Heart left ventricle (tissue), 16 donors: Measurements from ENCODE around the gene P2RY1. TPM values are rescaled to one million over a fixed set of nuclear protein-coding genes. Genes with fewer than 3 reads are reported as not detected.

Source experiments
- ATAC-seq, 4 donors: fragments of 200-7000 bp; cut with Tn5 transposase; one replicate each; pipeline ENCODE4 v1.9.1; 2020 to 2022; ENCODE audit warnings: moderate library complexity in 4 of 4, mild to moderate bottlenecking in 3 of 4, moderate number of reproducible peaks in 1 of 4
- DNase-seq, 5 donors: peaks; one replicate each; pipeline ENCODE4 v3.0.0-alpha.2; 2020
- H3K27ac ChIP-seq, 12 donors: fragments of 200-600 bp; sonication (generic) in 4 of 12; one replicate each; pipeline versions ENCODE4 v1.5.0 to v1.8.0; 2016 to 2022; ENCODE audit warnings: mild to moderate bottlenecking in 2 of 12
- H3K27me3 ChIP-seq, 9 donors: fragments of 200-600 bp; sonication (generic) in 2 of 9; one replicate each; pipeline versions ENCODE4 v1.5.1 to v1.8.0; 2016 to 2022; ENCODE audit warnings: mild to moderate bottlenecking in 3 of 9
- H3K36me3 ChIP-seq, 9 donors: fragments of 200-600 bp; sonication (generic) in 2 of 9; one replicate each; pipeline versions ENCODE4 v1.5.0 to v1.8.0; 2018 to 2022; ENCODE audit warnings: mild to moderate bottlenecking in 2 of 9
- H3K4me1 ChIP-seq, 12 donors: fragments of 200-600 bp; sonication (generic) in 4 of 12; one replicate each; pipeline versions ENCODE4 v1.5.0 to v1.8.0; 2016 to 2022; ENCODE audit warnings: mild to moderate bottlenecking in 3 of 12
- H3K4me3 ChIP-seq, 12 donors: fragments of 200-600 bp; sonication (generic) in 4 of 12; one replicate each; pipeline versions ENCODE4 v1.5.0 to v1.8.0; 2017 to 2022; ENCODE audit warnings: mild to moderate bottlenecking in 9 of 12, moderate library complexity in 4 of 12
- H3K9me3 ChIP-seq, 12 donors: fragments of 200-600 bp; sonication (generic) in 4 of 12; one replicate each; pipeline versions ENCODE4 v1.5.0 to v1.8.0; 2016 to 2022; ENCODE audit warnings: mild to moderate bottlenecking in 1 of 12
- POLR2A ChIP-seq, 2 donors: fragments of 450-650 bp; IDR thresholded peaks; one replicate each; pipeline ENCODE4 v1.6.1; 2017; ENCODE audit warnings: antibody characterized with exemption in 2 of 2, mild to moderate bottlenecking in 2 of 2, moderate library complexity in 2 of 2
- WGBS, 4 donors: extraction: QIAGEN DNeasy Blood & Tissue Kit in 2 of 4; methylation state at CpG; one replicate each; pipeline versions ENCODE4 v1.1.5 to v1.1.7; 2013 to 2018; 5-methylcytosine and 5-hydroxymethylcytosine counted together
- intact Hi-C, 10 donors: fragments of 100-400 bp; cut with DNase I; formaldehyde crosslinking; loops; one replicate each; pipeline versions ENCODE4 v1.11.1 to v1.14.2; 2022
- polyA plus RNA-seq, 2 donors: library from polyadenylated mRNA; stranded (reverse); fragments of 200-250 nt; gene quantifications; one replicate each; pipeline ENCODE4 v1.2.3, GENCODE V29; 2013
- total RNA-seq, 9 donors: library from RNA; depleted of rRNA in 2 of 9; stranded (reverse); fragments of >200 nt in 2 of 9; fragmentation: NEBNext Ultra II Directional in 3 of 9; extraction: Animal tissue kit (Norgen Biotek cat#: 25700) in 3 of 9; gene quantifications; one replicate each; pipeline versions ENCODE4 v1.1.0 to v1.2.4, GENCODE V29; 2016 to 2023
- TF ChIP-seq, protein P1 (sequence below), 12 donors: fragments of 200-600 bp; sonication (generic) in 4 of 12; IDR thresholded peaks; one replicate each; pipeline versions ENCODE4 v1.5.0 to v1.8.0; 2018 to 2022; ENCODE audit warnings: antibody characterized with exemption in 12 of 12, mild to moderate bottlenecking in 5 of 12
- donor health status: ischemic (EF 13 %, LVEDD 7.1; RV severe dilation, severe dysfunction).
- donor health status: healthy with polysubstance abuse.
- donor health status: DM: no; HTN: yes; CAD: no.
- donor health status: DM: no; HTN: no; CAD: no.
- donor health status: ischemic (EF 25% LVEDD 6.9; RV normal size, moderate dysfunction).
- donor health status: ischemic (EF 25% LVEDD 5.7; RV mildly dilated, moderate dysfunction).
- donor health status: healthy.
- donor health status: DM: yes; HTN: yes; CAD: no.
- donor health status: ischemic (EF 35%, LVEDD 5.7; RV mildly dilated, moderate dysfunction).
- donor health status: nonischemic (EF 11% LVEDD 7.7; RV severe dilation, severe dysfunction).
- donor health status: DM: yes; HTN: yes; CAD: no.
- donor health status: PGD.
- donor health status: ischemic (EF 29% LVEDD 5.4; RV normal size, mild dysfunction).
- donor health status: nonischemic (EF 23%, LVEDD 6.1; RV moderate dilation, normal function).

The P2RY1 gene
- total and polyA plus RNA-seq, 11 donors = 1.1 to 8.4 (median 5.1) TPM

GRCh38 chr3:152818027-152818426 lies 16.9 kb upstream of the P2RY1 start:
- WGBS, 4 donors = 47 to 63% (median 54%) methylated on average over 5 of the region's 5 CpGs
- H3K36me3 ChIP-seq = no peaks in the 10 kb centered on the region
- no peak overlapping the region for H3K27ac ChIP-seq
- H3K9me3 ChIP-seq = no peaks in the 10 kb centered on the region
- H3K27me3 ChIP-seq = no peaks in the 10 kb centered on the region
- no peaks in the 10 kb centered on the region for H3K4me1 ChIP-seq
- intact Hi-C loops = loop anchor here in 1 of 10 donors (5.0 kb wide), 1 partner anchor 311 kb away; no protein-coding TSS in a partner anchor
- no peak for DNase-seq
- TF ChIP-seq, protein P1, sequence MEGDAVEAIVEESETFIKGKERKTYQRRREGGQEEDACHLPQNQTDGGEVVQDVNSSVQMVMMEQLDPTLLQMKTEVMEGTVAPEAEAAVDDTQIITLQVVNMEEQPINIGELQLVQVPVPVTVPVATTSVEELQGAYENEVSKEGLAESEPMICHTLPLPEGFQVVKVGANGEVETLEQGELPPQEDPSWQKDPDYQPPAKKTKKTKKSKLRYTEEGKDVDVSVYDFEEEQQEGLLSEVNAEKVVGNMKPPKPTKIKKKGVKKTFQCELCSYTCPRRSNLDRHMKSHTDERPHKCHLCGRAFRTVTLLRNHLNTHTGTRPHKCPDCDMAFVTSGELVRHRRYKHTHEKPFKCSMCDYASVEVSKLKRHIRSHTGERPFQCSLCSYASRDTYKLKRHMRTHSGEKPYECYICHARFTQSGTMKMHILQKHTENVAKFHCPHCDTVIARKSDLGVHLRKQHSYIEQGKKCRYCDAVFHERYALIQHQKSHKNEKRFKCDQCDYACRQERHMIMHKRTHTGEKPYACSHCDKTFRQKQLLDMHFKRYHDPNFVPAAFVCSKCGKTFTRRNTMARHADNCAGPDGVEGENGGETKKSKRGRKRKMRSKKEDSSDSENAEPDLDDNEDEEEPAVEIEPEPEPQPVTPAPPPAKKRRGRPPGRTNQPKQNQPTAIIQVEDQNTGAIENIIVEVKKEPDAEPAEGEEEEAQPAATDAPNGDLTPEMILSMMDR (IDR thresholded peaks at IDR 0.05) = no peak
- TF ChIP-seq POLR2A (IDR thresholded peaks at IDR 0.05) = no peak
- no peak for ATAC-seq
- H3K4me3 ChIP-seq = no peak overlapping the region

GRCh38 chr3:152823173-152823572 lies 11.8 kb upstream of the P2RY1 start:
- H3K4me3 ChIP-seq = no peak overlapping the region
- TF ChIP-seq, protein P1 (IDR thresholded peaks at IDR 0.05) = no peak
- no peak overlapping the region for H3K27ac ChIP-seq
- no peaks in the 10 kb centered on the region for H3K9me3 ChIP-seq
- intact Hi-C loops = no loop called here
- no peaks in the 10 kb centered on the region for H3K36me3 ChIP-seq
- ATAC-seq (no peak), DNase-seq (no peak)
- H3K27me3 ChIP-seq = no peaks in the 10 kb centered on the region
- WGBS, 4 donors = 66 to 80% (median 68%) methylated on average over 2 of the region's 2 CpGs
- peaks cover 0 to 5% (median 0%) of the 10 kb centered on the region in 12 donors for H3K4me1 ChIP-seq

GRCh38 chr3:152823781-152824180 lies 11.2 kb upstream of the P2RY1 start:
- no peaks in the 10 kb centered on the region for H3K27me3 ChIP-seq
- H3K36me3 ChIP-seq = no peaks in the 10 kb centered on the region
- H3K9me3 ChIP-seq = no peaks in the 10 kb centered on the region
- H3K4me1 ChIP-seq = peaks cover 0 to 5% (median 0%) of the 10 kb centered on the region in 12 donors
- ATAC-seq (no peak), DNase-seq (no peak)
- TF ChIP-seq, protein P1 (IDR thresholded peaks at IDR 0.05) = no peak
- TF ChIP-seq POLR2A (IDR thresholded peaks at IDR 0.05) = no peak
- 58 to 67% (median 64%) methylated on average over 2 of the region's 2 CpGs for WGBS, 4 donors
- no peak overlapping the region for H3K4me3 ChIP-seq
- H3K27ac ChIP-seq = no peak overlapping the region
- intact Hi-C loops = no loop called here

- Histone ChIP-seq H3K4me1 (peaks cover 0 to 5% (median 0%) of the 10 kb centered on the region in 12 donors), H3K4me3 (no peak overlapping the region), H3K27ac (no peak overlapping the region), H3K27me3 (no peaks in the 10 kb centered on the region), H3K36me3 (no peaks in the 10 kb centered on the region), H3K9me3 (no peaks in the 10 kb centered on the region)
- intact Hi-C loops = no loop called here
- ATAC-seq = no peak
- no peak for TF ChIP-seq POLR2A (IDR thresholded peaks at IDR 0.05)
- TF ChIP-seq, protein P1 (IDR thresholded peaks at IDR 0.05) = no peak
- DNase-seq = no peak
These were observed 9.4 kb upstream of the P2RY1 start for GRCh38 chr3:152825566-152825965.
